IMR-90 (cell line): Measurements from ENCODE around the gene POLR2L. TPM values are rescaled to one million over a fixed set of nuclear protein-coding genes. Genes with fewer than 3 reads are reported as not detected.
A peak's percentile ranks its signal among the peaks of the same experiment; 100 is the strongest.

Source experiments
- ATAC-seq: fragments of 200-7000 bp; cut with Tn5 transposase; 2 replicates; pipeline ENCODE4 v1.9.1; 2020; ENCODE audit warnings: low read depth, mild to moderate bottlenecking, moderate library complexity
- BruUV-seq: library from RNA; stranded (reverse); fragments of 400-500 nt; replicated peaks from 2 replicates; lab custom pipeline; 2021; lab: Mats Ljungman, UMichigan
- CTCF ChIA-PET: fragments of 300-600 bp; formaldehyde crosslinking; extraction: SDS; loops from one replicate; lab custom pipeline; 2021; ENCODE audit warnings: antibody characterized with exemption; lab: Yijun Ruan, JAX
- POLR2A ChIA-PET: fragments of 300-600 bp; sonication (Branson Sonifier 250); formaldehyde crosslinking; loops from one replicate; lab custom pipeline; 2022; ENCODE audit warnings: antibody characterized with exemption; ENCODE audit not compliant: unreplicated experiment; lab: Charles Lee
- DNase-seq: peaks from one replicate; pipeline ENCODE4 v3.0.0; 2013
- H2AFZ ChIP-seq: replicated peaks from 2 replicates; pipeline ENCODE3; 2013; ENCODE audit warnings: low read length, mild to moderate bottlenecking; ENCODE audit not compliant: poor library complexity
- H2AK5ac ChIP-seq: 2 replicates; pipeline ENCODE4 v1.6.1; 2013; ENCODE audit warnings: low read depth, low read length, inconsistent platforms
- H2AK9ac ChIP-seq: replicated peaks from 2 replicates; pipeline ENCODE3; 2013; ENCODE audit warnings: mild to moderate bottlenecking, low read depth, low read length, moderate library complexity; ENCODE audit not compliant: poor library complexity
- H2BK120ac ChIP-seq: 2 replicates; pipeline ENCODE4 v1.6.1; 2013; ENCODE audit warnings: low read depth, low read length, inconsistent platforms
- H2BK15ac ChIP-seq: 3 replicates; pipeline ENCODE4 v1.6.1; 2013; ENCODE audit warnings: low read depth, low read length, inconsistent platforms
- H2BK20ac ChIP-seq: 2 replicates; pipeline ENCODE4 v1.6.1; 2013; ENCODE audit warnings: low read depth, mild to moderate bottlenecking, inconsistent platforms, low read length, moderate library complexity
- H2BK5ac ChIP-seq: 2 replicates; pipeline ENCODE4 v1.6.1; 2013; ENCODE audit warnings: mild to moderate bottlenecking, low read depth, low read length, inconsistent platforms; ENCODE audit not compliant: poor library complexity, severe bottlenecking
- H3K14ac ChIP-seq: replicated peaks from 2 replicates; pipeline ENCODE4 v1.6.1; 2013; ENCODE audit warnings: low read depth, low read length, inconsistent platforms
- H3K18ac ChIP-seq: 2 replicates; pipeline ENCODE4 v1.6.1; 2013; ENCODE audit warnings: low read depth, low read length, control low read depth
- H3K23ac ChIP-seq: 2 replicates; pipeline ENCODE4 v1.6.1; 2013; ENCODE audit warnings: low read depth, low read length, inconsistent platforms
- H3K27ac ChIP-seq: 2 replicates; pipeline ENCODE4 v1.5.1; 2013; ENCODE audit warnings: mild to moderate bottlenecking, control low read depth, low read length; ENCODE audit not compliant: insufficient read depth
- H3K27me3 ChIP-seq: 2 replicates; pipeline ENCODE4 v1.6.1; 2013; ENCODE audit warnings: low read length; ENCODE audit not compliant: control insufficient read depth, insufficient read depth
- H3K36me3 ChIP-seq: 2 replicates; pipeline ENCODE4 v1.6.1; 2013; ENCODE audit warnings: low read length, mixed read lengths; ENCODE audit not compliant: control insufficient read depth, insufficient read depth
- H3K4ac ChIP-seq: 2 replicates; pipeline ENCODE4 v1.6.1; 2013; ENCODE audit warnings: low read depth, low read length, inconsistent platforms
- H3K4me1 ChIP-seq: 2 replicates; pipeline ENCODE4 v1.6.1; 2013; ENCODE audit warnings: low read length, mixed read lengths; ENCODE audit not compliant: control insufficient read depth, insufficient read depth
- H3K4me2 ChIP-seq: 2 replicates; pipeline ENCODE4 v1.6.1; 2013; ENCODE audit warnings: low read depth, mild to moderate bottlenecking, control low read depth, low read length, moderate library complexity
- H3K4me3 ChIP-seq: 2 replicates; pipeline ENCODE4 v1.5.1; 2013; ENCODE audit warnings: low read depth, mild to moderate bottlenecking, control low read depth, low read length, moderate library complexity; ENCODE audit not compliant: insufficient read depth
- H3K56ac ChIP-seq: 2 replicates; pipeline ENCODE4 v1.6.1; 2013; ENCODE audit warnings: low read length, inconsistent platforms; ENCODE audit not compliant: insufficient read depth; ENCODE audit errors: extremely low read depth
- H3K79me1 ChIP-seq, 2 experiments: 2 replicates each; pipeline ENCODE4 v1.6.1; 2013; ENCODE audit warnings: low read length in 2 of 2, inconsistent platforms in 1 of 2, low read depth in 1 of 2
- H3K9ac ChIP-seq: 2 replicates; pipeline ENCODE4 v1.6.1; 2013; ENCODE audit warnings: low read depth, low read length, control low read depth
- H3K9me1 ChIP-seq: 2 replicates; pipeline ENCODE4 v1.6.1; 2013; ENCODE audit warnings: low read length, inconsistent platforms; ENCODE audit not compliant: insufficient read depth
- H3K9me3 ChIP-seq: 2 replicates; pipeline ENCODE4 v1.6.1; 2013; ENCODE audit warnings: low read length; ENCODE audit not compliant: control insufficient read depth, insufficient read depth
- H4K20me1 ChIP-seq: 2 replicates; pipeline ENCODE4 v1.6.1; 2013; ENCODE audit warnings: low read length, inconsistent platforms; ENCODE audit not compliant: insufficient read depth
- H4K5ac ChIP-seq: 2 replicates; pipeline ENCODE4 v1.6.1; 2013; ENCODE audit warnings: mild to moderate bottlenecking, low read depth, low read length, control low read depth
- H4K8ac ChIP-seq, 2 experiments: 2 replicates each; pipeline ENCODE4 v1.6.1; 2013; ENCODE audit warnings: low read depth in 2 of 2, low read length in 2 of 2, control low read depth in 1 of 2, inconsistent platforms in 1 of 2
- H4K91ac ChIP-seq: 2 replicates; pipeline ENCODE4 v1.6.1; 2013; ENCODE audit warnings: low read depth, low read length, inconsistent platforms; ENCODE audit not compliant: insufficient read depth
- CEBPB ChIP-seq: IDR thresholded peaks from 2 replicates; pipeline ENCODE4 v1.6.1; 2012; ENCODE audit warnings: low read depth, low read length, improper control_type of control experiment
- FOS ChIP-seq: fragments of 150-350 bp; IDR thresholded peaks from 2 replicates; pipeline ENCODE4 v1.6.1; 2016; ENCODE audit warnings: low read depth, low read length
- WGBS, 2 experiments: methylation state at CpG; one replicate each; pipeline versions ENCODE4 v1.1.5 to v1.1.7; 2013; ENCODE audit warnings: missing lambda C conversion rate in 2 of 2; ENCODE audit not compliant: insufficient read length in 1 of 2; ENCODE audit errors: extremely low coverage in 2 of 2; 5-methylcytosine and 5-hydroxymethylcytosine counted together
- dilution Hi-C: fragments of 300-500 bp; cut with HindIII; formaldehyde crosslinking; loops from one replicate; pipeline ENCODE4 v1.14.3; 2018; ENCODE audit warnings: low sequenced_read_pairs; ENCODE audit not compliant: unreplicated experiment
- in situ Hi-C: fragments of 300-500 bp; cut with MboI; formaldehyde crosslinking; loops from 3 replicates; pipeline ENCODE4 v1.14.3; 2019; ENCODE audit warnings: low sequenced_read_pairs, inconsistent platforms, mixed read lengths
- intact Hi-C: fragments of 100-400 bp; cut with micrococcal nuclease; formaldehyde crosslinking; loops from 2 replicates; pipeline ENCODE4 v1.10.0; 2022
- polyA plus RNA-seq, 3 experiments: library from polyadenylated mRNA; depleted of rRNA; stranded (reverse); fragments of >200 nt; gene quantifications; 2 replicates each; pipeline ENCODE4 v1.2.3, GENCODE V29; 2012; ENCODE audit warnings: low replicate concordance in 1 of 3
- total RNA-seq: library from RNA; depleted of rRNA; stranded (reverse); fragments of >200 nt; gene quantifications from 2 replicates; pipeline ENCODE4 v1.2.3, GENCODE V29; 2012
- TF ChIP-seq, protein P1 (sequence below): conservative IDR thresholded peaks from 2 replicates; pipeline ENCODE4 v1.5.1; 2012; ENCODE audit warnings: mild to moderate bottlenecking, low read depth, low read length, improper control_type of control experiment

The POLR2L gene
- total and polyA plus RNA-seq, 2 of the 4 experiments (the other 2 are of a cell fraction) = 44.4 to 416 TPM

GRCh38 chr11:820655-821511 lies 21.4 kb downstream of the POLR2L start:
- Histone ChIP-seq H2BK5ac (peak overlapping the region; percentile 29), H2BK120ac (no peak overlapping the region), H4K20me1 (peaks cover 37% of the 10 kb centered on the region), H4K8ac (0 out of 4 replicates have a peak overlapping the region, but pooled peaks of 1 of the 2 experiments have one; percentile 12), H2BK15ac (no peak overlapping the region), H4K91ac (no peak overlapping the region), H3K27ac (peak overlapping the region; percentile 3; the same call in 1 of the 2 replicates), H3K4ac (no peak overlapping the region), H3K4me2 (peak overlapping the region; percentile 99), H3K23ac (no peak overlapping the region), H3K56ac (no peak overlapping the region), H2AK5ac (peak overlapping the region; percentile 63), H4K5ac (no peak overlapping the region), H3K4me1 (peaks cover 21% of the 10 kb centered on the region), H2AK9ac (peak overlapping the region; percentile 94), H3K9me3 (no peaks in the 10 kb centered on the region), H3K4me3 (peak overlapping the region; percentile 87), H2AFZ (peak overlapping the region; percentile 89), H3K9me1 (peaks cover 13% of the 10 kb centered on the region), H3K36me3 (peaks cover 30% of the 10 kb centered on the region), H3K18ac (no peak overlapping the region), H3K14ac (no peak overlapping the region), H3K27me3 (no peaks in the 10 kb centered on the region), H3K79me1 (peaks cover 19 to 29% of the 10 kb centered on the region in 2 experiments), H2BK20ac (no peak overlapping the region), H3K9ac (peak overlapping the region; percentile 66)
- in situ Hi-C loops (no loop called here), intact Hi-C loops (no loop called here), dilution Hi-C loops (no loop called here)
- CTCF ChIA-PET = interaction anchor here (0.6 kb wide), 1 partner anchor 37 kb away, joined by 3 read pairs; no protein-coding TSS in a partner anchor
- peak; percentile 56 for DNase-seq
- TF ChIP-seq, protein P1, sequence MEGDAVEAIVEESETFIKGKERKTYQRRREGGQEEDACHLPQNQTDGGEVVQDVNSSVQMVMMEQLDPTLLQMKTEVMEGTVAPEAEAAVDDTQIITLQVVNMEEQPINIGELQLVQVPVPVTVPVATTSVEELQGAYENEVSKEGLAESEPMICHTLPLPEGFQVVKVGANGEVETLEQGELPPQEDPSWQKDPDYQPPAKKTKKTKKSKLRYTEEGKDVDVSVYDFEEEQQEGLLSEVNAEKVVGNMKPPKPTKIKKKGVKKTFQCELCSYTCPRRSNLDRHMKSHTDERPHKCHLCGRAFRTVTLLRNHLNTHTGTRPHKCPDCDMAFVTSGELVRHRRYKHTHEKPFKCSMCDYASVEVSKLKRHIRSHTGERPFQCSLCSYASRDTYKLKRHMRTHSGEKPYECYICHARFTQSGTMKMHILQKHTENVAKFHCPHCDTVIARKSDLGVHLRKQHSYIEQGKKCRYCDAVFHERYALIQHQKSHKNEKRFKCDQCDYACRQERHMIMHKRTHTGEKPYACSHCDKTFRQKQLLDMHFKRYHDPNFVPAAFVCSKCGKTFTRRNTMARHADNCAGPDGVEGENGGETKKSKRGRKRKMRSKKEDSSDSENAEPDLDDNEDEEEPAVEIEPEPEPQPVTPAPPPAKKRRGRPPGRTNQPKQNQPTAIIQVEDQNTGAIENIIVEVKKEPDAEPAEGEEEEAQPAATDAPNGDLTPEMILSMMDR = no peak
- TF ChIP-seq CEBPB (peak; percentile 96), FOS (peak; percentile 69)
- no TSS peak for BruUV-seq
- peak; percentile 2 for ATAC-seq
- POLR2A ChIA-PET = interaction anchor here (1.8 kb wide), 1 partner anchor 16 kb away, joined by 4 read pairs; the partner anchor contains the start of gene PIDD1
- 82% methylated on average over 4 of the region's 11 CpGs; no CpG with 5 or more reads in 1 of the 2 experiments for WGBS, 2 experiments
